GM19351 (cell line): ENCODE data around the gene C2orf68.
"Not testable (repeated sequence)": the region's sequence is repeated elsewhere in the genome, so short reads cannot be mapped to it uniquely, and the experiment has no call there.

ENCODE experiments used
- ATAC-seq: cut with Tn5 transposase; IDR thresholded peaks from one replicate; pipeline ENCODE4 v1.9.1; 2021; ENCODE audit warnings: mild to moderate bottlenecking, moderate library complexity; ENCODE audit not compliant: unreplicated experiment

Gene C2orf68

DNA sequence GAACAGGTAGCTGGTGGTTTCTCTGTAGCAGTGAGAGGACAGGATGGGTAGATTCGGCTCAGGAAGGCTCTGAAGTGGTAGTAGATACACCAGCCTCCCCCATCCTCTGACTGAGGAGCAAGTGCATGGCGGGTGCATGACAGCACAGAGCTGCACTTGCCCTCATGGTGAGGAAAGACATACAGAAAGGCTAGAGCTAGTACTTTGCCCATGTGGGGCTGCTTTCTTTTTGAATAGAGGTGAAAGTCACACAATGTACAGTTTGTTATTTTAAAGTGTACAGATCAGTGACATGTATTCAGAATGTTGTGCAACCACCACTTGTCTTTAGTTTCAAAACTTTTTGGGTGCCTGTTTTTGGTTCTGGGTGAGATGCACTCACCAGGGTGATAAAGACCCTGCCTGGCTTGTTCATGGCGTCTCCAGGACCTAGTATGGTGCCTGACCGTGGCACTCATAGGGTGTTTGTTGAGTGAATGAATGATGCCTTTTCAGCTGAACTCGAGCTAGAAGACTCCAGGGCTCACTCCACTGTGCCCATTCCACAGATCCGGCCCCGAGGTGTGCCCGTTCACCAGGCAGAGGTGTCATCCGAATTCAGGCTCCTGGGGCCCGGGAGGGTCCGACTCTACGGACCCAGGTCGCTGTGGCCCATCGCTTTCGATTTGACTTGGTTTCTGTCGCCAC is 28.1 kb downstream of the C2orf68 start:
- peak; percentile 19 for ATAC-seq

DNA sequence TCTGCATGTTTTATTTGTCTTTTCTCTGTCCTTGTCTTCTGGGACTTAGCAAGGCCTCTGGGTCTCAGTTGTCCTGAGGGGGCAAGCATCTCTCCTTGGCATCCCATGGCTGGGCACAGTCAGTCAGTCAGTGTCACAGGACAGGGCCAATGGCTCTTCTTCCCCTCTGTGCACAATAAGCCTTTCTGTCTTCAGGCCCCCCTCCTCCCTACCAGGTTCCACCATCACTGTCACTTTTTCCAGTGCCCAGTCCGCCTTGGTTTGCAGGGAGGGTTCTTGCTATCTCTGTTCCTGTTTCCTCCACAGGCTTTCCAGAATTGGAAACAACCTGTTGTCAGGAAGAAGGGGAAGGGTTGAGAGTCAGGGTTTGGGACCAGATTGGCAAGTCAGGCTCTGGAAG is 29.4 kb downstream of the C2orf68 start:
- ATAC-seq = no peak

DNA sequence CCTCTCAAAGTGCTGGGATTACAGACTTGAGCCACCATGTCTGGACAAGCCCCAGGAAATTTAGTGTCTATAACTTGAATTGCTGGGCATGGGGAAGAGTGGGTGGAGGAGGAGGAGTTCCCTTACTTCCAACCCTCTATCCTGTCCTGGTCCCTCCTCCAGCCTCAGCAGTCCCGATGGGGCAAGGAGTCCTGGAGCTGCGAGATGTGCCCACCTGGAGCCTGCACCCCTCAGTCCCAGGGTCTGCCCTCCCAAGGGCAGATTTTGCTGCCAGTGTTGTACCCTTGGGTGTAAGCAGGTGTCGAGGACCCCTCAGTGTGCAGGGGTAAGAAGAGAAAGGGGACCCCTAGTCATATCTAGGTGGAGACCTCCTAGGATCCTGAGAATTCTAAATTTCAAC is 31.7 kb downstream of the C2orf68 start:
- ATAC-seq = no peak

DNA sequence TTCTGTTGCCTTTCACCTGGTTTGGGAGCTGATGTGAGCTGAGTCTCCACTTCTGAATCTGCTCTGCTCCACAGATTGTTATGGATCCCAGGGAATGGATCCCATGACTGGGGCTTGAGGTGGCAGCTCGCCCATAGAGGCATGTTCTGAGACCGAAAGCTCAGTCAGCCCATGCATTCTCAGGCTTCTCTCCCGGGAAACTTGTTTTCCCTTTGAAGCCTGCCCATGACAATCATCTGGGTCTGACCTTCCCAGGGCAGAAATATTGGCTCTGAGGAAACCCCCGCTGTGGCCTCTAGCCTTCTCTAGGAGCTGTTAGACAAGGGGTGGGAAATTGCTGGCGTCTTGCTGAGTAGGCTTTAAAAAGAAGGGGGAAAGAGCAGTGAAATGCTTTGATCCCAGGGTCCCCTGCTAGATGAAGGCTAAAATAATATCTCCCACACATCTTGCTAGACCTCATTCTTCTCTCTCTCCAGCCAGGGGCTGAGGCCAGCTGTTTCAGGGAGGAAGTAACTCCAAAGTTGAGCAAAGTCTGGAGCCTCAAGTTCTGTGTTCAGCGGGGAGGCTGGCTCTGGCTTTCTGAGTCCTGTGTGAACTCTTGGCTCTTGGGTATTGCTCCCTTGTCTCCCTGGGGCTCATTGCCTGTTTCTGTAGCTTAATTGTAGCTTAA is 32.5 kb downstream of the C2orf68 start:
- no peak for ATAC-seq

DNA sequence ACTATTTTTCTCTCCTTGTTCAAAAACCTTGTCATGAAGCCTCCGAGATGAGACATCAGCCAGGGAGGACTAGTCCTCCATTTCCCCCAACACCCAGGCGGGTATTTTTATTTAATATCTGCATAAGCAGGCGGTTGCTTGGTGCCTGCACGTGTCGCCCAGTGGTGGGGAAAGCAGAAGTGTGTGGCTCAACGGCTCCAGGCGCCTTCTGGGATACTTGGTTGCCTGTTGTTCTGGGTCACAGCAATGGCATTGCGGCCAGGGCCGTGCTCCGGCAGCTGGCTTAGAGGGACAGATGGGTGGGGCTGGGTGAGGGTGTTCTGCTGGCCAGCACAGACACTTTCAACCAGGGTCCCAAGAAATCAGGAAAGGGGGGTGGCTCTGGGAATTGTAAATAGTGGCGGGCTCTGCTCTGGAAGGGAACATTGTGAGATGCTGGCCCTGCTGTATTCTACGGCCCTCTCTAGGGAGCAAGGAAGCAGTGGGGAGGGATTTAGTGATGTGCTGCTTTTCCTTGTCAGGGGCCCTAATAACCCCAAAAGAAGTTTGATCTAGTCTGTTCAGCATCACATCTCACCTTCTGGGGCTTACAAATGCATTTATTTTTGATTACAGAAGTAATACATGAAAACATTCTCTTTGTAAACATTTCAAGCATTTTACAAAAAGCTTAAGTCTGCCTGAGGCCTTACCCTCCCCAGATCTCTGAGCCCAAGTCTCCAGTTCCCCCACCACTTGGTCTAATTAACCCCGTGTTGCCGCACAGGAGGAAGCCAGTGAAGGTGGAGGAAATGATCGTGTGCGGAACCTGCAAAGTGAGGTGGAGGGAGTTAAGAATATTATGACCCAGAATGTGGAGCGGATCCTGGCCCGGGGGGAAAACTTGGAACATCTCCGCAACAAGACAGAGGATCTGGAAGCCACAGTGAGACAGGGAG is 33.4 kb downstream of the C2orf68 start:
- ATAC-seq = peak; percentile 45

DNA sequence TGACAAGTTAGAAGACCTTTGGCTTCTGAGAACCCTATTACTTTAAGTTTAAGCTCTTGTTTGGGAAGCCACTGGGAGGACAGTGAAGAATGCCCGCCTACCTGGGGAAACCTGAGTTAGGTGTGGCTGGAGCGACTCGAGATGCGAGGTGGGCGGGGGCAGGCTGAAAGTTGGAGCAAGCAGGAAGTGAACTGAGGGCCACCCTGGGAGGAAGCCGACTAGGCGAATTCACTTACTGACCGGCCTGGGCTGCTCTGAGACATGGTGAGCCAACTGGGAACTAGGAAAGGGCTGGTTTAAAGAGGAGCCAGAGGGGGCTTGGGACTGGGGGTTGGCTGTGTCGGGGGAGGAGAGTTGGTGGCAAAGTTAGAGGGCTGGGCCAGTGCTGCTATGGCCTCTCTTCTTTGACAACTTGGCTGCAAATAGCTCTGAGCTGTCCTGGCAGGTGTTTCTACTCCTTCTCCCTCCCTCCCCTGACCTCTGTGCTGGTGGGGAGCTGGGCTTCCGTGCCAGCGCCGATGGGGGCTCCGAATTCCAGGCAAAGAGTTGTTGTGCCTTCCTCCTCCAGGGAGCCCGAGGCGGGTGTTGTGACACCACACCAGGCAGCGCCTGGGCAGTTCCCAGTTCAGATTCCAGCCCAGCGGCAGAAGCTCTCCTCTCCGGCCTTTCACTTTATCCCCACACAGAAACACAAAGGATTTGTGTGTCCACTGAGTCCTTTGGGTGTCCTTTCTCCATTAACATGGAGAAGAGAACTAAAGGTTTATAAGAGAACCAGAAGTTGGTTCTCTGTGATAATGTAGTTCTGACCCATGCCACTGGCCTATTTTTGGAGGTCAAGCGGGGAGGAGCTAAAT is 34.3 kb downstream of the C2orf68 start, which contains the start of gene VAMP8:
TSS of gene VAMP8 (plus strand) at position 201 of the 857 bp plus-strand sequence. CDS start at position 262, 61 bp downstream.
- ATAC-seq = peak; percentile 74

DNA sequence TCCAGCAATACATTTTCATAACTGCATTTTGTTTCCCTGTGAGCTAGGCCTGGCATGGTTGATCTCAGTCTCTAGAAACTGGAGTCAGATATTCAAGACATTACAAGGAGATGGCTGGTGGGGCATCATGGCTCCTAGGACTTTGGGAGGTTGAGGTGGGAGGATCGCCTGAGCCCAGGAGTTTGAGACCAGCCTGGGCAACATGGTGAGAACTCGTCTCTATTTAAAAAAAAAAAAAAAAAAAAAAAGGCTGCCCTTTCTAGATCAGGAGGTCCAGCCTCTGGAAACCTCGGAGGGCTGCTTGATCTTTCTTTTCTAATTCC is 34.8 kb downstream of the C2orf68 start:
- ATAC-seq = no peak

DNA sequence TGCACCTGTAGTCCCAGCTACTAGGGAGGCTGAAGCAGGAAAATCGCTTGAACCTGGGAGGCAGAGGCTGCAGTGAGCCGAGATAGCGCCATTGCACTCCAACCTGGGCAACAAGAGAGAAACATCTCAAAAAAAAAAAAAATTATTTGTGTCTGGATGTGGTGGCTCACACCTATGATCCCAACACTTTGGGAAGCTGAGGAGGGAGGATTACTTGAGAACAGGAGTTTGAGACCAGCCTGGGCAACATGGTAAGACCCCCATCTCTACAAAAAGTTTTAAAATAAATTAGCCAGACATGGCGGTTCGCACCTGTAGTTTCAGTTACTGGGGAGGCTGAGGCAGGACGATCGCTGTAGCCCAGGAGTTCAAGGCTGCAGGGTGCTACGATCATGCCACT is 36.1 kb downstream of the C2orf68 start:
- no peak for ATAC-seq

DNA sequence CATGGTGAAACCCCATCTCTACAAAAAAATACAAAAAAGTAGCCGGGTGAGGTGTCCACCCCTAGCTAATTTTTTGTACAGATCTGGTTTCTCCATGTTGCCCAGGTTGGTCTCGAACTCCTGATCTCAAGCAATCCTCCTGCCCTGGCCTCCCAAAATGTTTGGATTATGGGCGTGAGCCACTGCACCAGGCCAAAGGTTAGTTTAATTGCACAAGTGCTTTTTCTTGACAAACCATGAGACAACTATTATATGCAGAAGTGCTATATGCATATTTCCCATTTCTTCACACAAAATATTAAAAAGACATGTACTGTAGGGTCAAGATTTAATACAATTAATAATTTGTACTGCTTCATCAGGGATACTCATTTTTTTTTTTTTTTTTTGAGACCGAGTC is 45.6 kb downstream of the C2orf68 start:
- no peak for ATAC-seq

DNA sequence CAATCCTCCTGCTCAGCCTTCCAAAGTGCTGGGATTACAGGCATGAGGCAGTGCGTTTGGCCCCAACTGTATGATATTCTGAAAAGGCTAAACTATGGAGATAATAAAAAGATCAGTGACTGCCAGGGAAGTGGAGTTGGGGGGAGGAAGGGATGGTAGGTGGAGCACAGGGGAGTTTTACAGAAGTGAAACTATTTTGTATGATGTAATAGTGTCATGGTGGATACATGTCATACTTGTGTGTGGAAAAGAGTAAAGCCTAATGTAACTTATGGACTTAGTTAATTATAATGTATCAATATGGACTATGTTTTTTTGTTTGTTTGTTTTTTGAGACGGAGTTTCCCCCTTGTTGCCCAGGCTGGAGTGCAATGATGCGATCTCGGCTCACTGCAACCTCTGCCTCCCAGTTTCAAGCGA is 47.7 kb downstream of the C2orf68 start:
- no peak for ATAC-seq

DNA sequence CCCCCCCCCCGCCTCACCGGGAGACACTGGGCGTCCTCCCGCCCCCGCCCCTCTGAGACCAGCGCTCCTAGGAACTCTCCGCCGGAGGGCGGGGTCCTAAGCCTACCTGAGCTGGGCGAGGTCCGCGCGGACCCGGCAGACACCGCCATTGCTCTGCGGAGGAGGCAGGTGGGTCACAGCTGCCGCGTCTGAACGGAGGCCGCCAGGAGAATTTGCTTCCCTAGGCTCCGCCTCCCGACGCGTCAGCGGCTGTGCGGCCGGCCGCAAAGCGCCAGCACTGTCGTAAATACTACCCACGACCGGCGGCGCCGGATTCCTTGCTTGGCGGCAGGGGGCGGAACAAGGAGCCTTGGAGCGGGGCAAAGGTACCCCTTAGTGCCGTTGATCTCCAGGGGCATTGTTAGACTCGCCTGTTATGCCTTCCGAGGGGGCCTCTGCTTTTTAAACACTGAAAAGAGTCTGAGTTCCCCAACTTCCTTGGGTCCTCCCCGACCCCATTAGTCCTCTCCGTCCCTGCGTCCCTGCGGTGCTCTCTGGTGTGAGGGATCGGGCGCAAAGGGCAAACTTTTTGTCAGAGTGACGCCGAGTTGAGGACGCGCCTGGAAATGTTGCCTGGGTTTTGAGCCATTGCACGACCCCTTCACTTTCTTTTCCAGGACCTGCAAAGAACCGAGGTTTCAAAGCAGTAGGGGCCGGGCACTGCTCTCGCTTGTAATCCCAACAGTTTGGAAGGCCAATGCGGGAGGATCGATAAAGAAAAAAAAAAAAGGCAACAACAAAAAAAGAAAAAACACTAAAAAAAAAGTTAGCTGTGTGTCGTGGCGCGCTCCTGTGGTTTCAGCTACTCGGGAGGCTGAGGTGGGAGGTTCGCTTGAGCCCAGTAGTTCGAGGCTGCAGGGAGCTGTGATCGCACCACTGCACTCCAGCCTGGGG is 50.3 kb downstream of the C2orf68 start, which contains the start of gene GGCX:
TSS of gene GGCX (minus strand) at position 214 of the 933 bp plus-strand sequence. CDS start at position 149, 65 bp downstream.
- peak; percentile 93 for ATAC-seq

DNA sequence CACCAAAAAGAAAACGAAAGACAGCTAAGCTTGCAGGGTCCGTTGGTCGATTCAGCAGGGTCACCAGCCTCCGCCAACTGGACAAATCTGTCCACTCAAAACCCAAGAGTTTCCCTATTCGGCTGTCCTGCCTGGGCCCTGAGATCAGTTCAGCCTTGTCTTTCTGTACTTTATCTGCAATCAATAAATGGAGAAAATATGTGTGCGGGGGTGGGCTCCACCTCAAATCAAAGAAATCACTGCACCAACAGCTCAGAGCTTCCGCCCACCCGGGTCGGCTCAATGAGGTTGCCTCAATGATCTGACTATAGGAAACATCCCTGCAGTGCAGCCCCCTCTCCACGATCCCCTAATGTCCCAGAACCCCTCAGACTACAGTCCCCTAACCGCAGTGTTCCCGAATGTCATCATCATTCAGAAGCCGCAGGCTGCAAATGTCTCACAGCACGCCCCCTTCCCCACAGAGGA is 51.0 kb downstream of the C2orf68 start:
- peak; percentile 27 for ATAC-seq

DNA sequence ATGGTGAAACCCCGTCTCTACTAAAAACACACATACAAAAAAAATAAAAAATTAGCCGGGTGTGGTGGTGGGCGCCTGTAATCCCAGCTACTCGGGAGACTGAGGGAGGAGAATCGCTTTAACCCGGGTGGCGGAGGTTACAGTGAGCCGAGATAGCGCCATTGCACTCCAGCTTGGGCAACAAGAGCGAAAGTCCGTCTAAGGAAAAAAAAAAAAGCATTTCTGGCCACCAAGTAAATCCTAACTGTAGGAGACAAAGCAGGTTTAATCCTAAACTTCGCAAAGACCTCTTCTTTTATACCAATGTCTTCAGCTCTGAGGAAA is 51.5 kb downstream of the C2orf68 start:
- ATAC-seq = not testable (repeated sequence)

DNA sequence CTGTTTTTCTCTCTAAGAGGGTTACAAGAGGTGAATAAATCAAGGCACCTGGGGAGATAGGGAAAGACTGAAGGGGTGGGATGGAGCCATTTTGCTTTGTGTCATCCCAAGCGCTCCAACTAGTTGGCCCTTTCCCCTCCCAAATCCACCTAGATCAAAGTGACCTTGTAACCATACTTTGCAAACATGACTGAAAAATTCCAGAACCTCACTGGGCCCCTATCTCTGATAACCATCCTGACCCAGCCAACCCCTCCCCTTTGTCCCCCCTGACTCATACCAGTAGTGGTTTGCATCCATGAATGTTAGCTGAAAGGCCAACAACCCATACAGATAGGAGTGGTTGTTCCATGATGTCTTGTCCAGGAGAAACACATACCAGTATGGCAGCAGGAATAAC is 53.7 kb downstream of the C2orf68 start:
- no peak for ATAC-seq

DNA sequence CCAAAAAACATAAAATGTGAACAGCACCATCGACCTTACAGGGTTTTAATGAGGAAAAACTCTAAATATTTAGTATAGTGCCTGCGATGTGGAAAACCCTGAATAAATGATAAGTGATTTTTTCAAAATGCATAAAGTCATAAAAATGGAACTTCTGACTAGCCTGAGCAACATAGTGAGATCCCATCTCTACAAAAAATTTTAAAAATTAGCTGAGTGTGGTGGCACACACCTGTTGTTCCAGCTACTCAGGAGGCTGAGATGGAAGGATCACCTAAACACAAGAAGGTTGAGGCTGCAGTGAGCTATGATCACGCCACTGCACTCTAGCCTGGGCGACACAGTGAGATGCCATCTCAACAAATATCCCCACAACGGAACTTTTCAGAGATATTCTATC is 54.7 kb downstream of the C2orf68 start:
- no peak for ATAC-seq
